Muscle layer of duodenum (tissue), 2 donors: ENCODE results near the gene MRGPRG.
"Not testable (repeated sequence)": the region's sequence is repeated elsewhere in the genome, so short reads cannot be mapped to it uniquely, and the experiment has no call there.

Experiments used
- H3K27ac ChIP-seq: one replicate; pipeline ENCODE4 v1.7.0; 2013; ENCODE audit warnings: mild to moderate bottlenecking, low read length
- H3K27me3 ChIP-seq: one replicate; pipeline ENCODE4 v1.7.0; 2013; ENCODE audit warnings: low read depth, mild to moderate bottlenecking, control low read depth, low read length
- H3K36me3 ChIP-seq, 2 donors: one replicate each; pipeline ENCODE4 v1.7.0; 2013; ENCODE audit warnings: low read length in 2 of 2, control low read depth in 1 of 2, mild to moderate bottlenecking in 1 of 2; ENCODE audit not compliant: insufficient read depth in 2 of 2, control insufficient read depth in 1 of 2
- H3K4me1 ChIP-seq, 2 donors: one replicate each; pipeline ENCODE4 v1.7.0; 2013; ENCODE audit warnings: low read length in 2 of 2, mild to moderate bottlenecking in 2 of 2, control low read depth in 1 of 2, moderate library complexity in 1 of 2; ENCODE audit not compliant: insufficient read depth in 2 of 2, control insufficient read depth in 1 of 2
- H3K4me3 ChIP-seq, 2 donors: one replicate each; pipeline ENCODE4 v1.7.0; 2013; ENCODE audit warnings: low read length in 2 of 2, low read depth in 1 of 2, mild to moderate bottlenecking in 1 of 2
- H3K9me3 ChIP-seq, 2 donors: one replicate each; pipeline ENCODE4 v1.7.0; 2013; ENCODE audit warnings: low read length in 2 of 2, control low read depth in 1 of 2, mild to moderate bottlenecking in 1 of 2; ENCODE audit not compliant: control insufficient read depth in 1 of 2
- donor health status: healthy.

The MRGPRG gene

DNA sequence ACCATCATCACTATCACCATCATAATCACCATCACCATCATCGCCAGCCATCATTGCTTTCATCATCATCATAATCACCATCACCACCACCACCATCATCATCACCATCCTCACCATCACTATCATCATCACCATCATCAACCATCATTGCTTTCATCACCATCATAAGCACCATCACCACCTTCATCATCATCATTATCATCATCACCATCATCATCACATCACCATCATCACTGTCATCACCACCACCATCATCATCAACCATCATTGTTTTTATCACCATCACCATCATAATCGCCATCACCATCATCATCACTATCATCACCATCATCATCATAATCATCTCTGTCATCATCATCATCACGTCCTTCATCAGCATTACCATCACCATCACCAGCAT is 44.2 kb downstream of the MRGPRG start:
- no peak overlapping the region for H3K27ac ChIP-seq
- no peak overlapping the region for H3K4me3 ChIP-seq
- H3K36me3 ChIP-seq = no peaks in the 10 kb centered on the region
- H3K9me3 ChIP-seq = peaks cover 0 to 9% of the 10 kb centered on the region in 2 donors
- no peaks in the 10 kb centered on the region for H3K27me3 ChIP-seq
- peaks cover 4 to 11% of the 10 kb centered on the region in 2 donors for H3K4me1 ChIP-seq

DNA sequence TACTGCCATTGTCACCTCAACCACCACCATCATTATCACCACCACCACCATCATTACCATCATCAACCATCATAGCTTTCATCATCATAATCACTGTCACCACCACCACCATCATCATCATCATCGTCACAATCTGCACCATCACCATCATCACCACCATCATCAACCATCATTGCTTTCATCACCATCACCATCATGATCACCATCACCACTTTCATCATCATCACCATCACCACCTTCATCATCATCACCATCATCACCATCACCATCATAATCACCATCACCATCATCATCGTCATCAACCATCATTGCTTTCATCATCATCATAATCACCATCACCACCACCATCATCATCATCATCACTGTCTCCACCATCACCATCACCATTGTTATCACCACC is 44.8 kb downstream of the MRGPRG start:
- no peak overlapping the region for H3K4me3 ChIP-seq
- no peak overlapping the region for H3K27ac ChIP-seq
- peaks cover 4 to 17% of the 10 kb centered on the region in 2 donors for H3K4me1 ChIP-seq
- peaks cover 0 to 9% of the 10 kb centered on the region in 2 donors for H3K9me3 ChIP-seq
- no peaks in the 10 kb centered on the region for H3K36me3 ChIP-seq
- no peaks in the 10 kb centered on the region for H3K27me3 ChIP-seq

DNA sequence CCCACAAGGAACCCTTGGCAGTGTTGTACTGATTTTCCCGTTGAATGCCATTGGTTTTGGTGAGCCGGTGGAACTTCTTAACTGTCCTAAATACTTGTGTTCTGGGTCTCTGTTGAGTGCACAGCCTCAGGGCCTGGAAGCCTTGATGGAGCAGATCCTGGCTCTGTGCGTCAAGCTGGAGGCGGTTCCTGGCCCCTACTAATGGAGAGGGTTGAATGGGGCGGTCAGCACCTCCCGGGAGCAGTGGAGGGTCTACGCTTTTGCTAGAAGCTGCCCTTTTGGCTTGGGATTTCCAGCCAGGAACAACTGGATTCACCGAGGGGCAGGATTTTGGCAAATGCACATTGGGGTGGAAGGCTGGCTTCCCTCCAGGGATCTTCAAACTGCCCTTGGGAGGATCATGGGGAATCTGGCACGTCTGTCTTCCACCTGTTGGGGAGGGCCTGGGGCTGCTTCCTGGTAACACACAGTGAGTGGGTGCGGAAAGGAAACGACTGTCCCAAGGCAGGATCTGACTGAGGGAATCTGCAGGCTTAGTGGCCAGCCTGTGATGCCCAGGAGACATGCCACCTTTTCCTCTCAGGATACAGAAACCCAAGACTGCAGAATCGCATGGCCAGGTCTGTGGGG is 46.6 kb downstream of the MRGPRG start:
- no peak overlapping the region for H3K27ac ChIP-seq
- peaks cover 4 to 17% of the 10 kb centered on the region in 2 donors for H3K4me1 ChIP-seq
- H3K4me3 ChIP-seq = no peak overlapping the region
- H3K9me3 ChIP-seq = peaks cover 0 to 8% of the 10 kb centered on the region in 2 donors
- no peaks in the 10 kb centered on the region for H3K36me3 ChIP-seq
- no peaks in the 10 kb centered on the region for H3K27me3 ChIP-seq

DNA sequence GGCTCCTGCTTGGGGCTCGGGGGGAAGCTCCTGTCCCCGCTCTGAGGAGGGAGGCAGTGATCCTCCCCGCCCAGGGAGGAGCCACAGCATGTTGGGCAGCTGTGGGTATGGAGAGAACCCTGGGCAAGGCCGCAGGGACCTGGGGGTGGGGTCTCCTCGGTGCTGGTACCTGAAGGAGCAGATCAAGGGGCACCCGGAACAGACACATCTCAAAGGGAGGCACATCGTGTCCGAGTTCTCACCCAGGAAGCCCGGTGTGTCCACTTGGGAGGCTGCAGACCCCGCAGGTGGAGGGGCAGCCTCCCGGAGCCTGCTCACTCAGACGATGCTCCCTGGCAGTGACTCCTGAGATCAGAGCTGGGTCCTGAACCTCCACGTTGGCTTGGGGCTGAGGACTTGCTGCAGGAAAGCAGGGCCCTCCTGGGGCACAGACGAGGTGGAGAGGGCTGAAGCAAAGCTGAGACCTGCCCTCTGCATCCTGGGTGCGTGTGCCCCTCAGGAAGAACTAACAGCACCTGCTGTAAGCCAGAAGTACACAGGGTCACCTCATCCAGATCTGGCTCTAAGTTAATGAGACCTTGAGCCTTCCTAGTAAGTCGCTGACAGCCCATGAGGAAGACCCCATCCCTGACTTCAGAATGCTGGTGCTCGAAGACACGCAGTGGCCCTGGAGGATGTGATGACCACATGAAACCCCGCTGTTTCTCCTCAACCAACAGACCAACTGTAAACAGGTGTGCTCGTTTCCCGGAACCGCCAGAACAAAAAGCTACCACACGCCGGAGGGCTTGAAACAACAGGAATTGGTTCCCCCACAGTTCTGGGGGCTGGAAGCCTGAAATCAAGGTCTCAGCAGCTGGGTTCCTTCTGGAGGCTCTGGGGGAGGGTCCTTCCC is 47.6 kb downstream of the MRGPRG start:
- peaks cover 4 to 17% of the 10 kb centered on the region in 2 donors for H3K4me1 ChIP-seq
- H3K9me3 ChIP-seq = no peaks in the 10 kb centered on the region
- H3K4me3 ChIP-seq = no peak overlapping the region
- H3K27ac ChIP-seq = no peak overlapping the region
- no peaks in the 10 kb centered on the region for H3K36me3 ChIP-seq
- H3K27me3 ChIP-seq = no peaks in the 10 kb centered on the region

DNA sequence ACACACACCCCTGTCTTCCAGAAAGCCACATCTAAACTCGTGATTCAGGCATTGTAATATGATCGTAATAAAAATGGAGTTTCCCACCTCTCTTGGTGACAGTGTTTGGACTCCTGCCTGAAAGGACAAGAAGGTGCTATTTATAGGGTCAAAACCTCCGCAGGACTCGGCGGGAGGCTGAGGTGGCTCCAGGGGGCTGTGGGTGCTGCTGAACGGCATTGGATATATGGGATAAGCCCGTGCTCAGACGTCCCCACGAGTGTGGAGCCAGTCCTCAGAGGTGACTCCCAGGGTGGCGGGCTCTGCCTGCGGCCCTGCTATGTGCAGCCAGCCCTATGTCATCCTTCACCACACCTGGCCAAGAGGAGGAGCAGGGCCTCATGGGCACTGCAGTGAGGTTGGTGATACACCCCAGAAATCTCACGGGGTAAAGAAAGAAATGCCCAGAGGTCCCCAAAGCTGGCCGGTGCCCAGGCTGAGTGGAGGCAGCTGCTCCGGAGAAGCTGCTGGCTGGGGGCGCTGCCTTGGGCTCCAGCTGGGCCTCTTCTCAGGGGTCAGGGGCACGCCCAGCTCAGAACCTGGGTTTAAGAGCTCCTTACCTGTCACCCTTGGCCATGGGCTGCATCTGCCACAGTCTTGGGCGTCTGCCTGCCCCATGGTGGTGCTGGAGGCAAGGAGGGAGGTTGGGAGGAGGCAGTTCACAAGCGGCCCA is 48.4 kb downstream of the MRGPRG start:
- peak overlapping the region; percentile 50 to 61 for H3K4me3 ChIP-seq
- H3K4me1 ChIP-seq = peaks cover 4 to 17% of the 10 kb centered on the region in 2 donors
- no peaks in the 10 kb centered on the region for H3K9me3 ChIP-seq
- no peaks in the 10 kb centered on the region for H3K36me3 ChIP-seq
- H3K27ac ChIP-seq = no peak overlapping the region
- no peaks in the 10 kb centered on the region for H3K27me3 ChIP-seq

DNA sequence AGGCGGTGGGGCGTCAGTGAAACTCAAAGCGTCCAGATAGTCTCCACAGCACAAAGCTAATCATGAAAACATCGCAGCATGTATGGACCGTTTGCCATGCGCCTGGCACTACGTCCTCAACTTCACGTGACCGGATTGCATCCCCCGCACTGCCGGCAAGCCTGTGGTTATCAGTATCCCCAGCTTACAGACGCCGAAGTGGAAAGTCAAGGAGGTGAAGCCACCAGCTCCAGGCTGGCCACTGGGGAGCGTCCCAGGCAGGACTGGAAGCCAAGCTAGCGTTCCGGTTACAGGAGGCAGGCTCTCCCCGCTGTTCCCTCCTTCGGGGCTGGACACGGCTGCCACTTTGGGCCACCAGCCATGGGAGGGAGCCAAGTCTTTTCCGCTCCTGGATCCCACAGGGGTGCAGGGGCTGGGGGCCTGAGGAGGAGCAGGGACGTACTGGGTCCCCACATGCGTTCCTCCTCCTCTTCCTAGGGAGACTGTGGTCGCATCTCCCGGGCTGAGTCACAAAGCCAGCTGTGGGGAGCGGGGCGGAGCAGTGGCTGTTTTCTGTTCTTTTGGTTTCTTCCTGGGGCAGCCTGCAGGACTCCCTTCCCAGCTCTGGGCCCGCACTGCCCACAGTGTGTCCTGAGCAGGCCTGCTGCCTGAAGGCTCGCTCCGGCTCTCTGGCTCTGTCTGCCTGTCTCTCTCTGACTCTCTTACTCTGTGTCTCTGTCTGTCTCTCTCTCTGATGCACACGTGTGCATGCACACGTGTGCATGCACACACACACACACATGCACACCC is 49.2 kb downstream of the MRGPRG start:
- Histone ChIP-seq H3K27ac (peak overlapping the region; percentile 31), H3K4me1 (peaks cover 4 to 17% of the 10 kb centered on the region in 2 donors), H3K27me3 (no peaks in the 10 kb centered on the region), H3K36me3 (no peaks in the 10 kb centered on the region), H3K9me3 (no peaks in the 10 kb centered on the region), H3K4me3 (peak overlapping the region; percentile 50 to 61)

DNA sequence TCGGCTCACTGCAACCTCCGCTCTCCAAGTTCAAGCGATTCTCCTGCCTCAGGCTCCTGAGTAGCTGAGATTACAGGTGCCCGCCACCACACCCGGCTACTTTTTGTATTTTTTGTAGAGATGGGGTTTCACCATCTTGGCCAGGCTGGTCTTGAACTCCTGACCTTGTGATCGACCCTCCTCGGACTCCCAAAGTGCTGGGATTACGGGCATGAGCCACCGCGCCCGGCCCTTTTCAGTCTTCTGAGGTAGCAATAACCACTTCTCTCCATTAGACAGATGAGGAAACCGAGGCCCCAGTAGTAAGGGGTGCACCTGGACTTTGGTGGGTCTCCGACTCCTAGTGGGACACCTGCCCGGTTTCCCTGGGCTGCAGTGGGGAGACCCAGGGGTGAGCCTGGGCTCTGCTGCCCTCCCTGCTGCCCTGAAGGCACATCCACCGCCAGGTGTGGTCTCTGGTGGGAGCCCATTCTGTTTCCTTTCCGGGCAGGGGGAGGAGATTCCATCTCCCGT is 49.8 kb downstream of the MRGPRG start:
- H3K9me3 ChIP-seq, H3K36me3 ChIP-seq, H3K27me3 ChIP-seq, H3K27ac ChIP-seq: not testable (repeated sequence)
- Histone ChIP-seq H3K4me1 (peaks cover 7 to 20% of the 10 kb centered on the region in 2 donors), H3K4me3 (peak overlapping the region; percentile 50 to 61)
